ENCODE results near the gene SMIM23. TPM values are rescaled to one million over a fixed set of nuclear protein-coding genes. Genes with fewer than 3 reads are reported as not detected.

SMIM23 gene
- total and polyA plus RNA-seq, 2 donors (not counting 1 experiment from before 2014, with no cell fraction given), result not detected

DNA sequence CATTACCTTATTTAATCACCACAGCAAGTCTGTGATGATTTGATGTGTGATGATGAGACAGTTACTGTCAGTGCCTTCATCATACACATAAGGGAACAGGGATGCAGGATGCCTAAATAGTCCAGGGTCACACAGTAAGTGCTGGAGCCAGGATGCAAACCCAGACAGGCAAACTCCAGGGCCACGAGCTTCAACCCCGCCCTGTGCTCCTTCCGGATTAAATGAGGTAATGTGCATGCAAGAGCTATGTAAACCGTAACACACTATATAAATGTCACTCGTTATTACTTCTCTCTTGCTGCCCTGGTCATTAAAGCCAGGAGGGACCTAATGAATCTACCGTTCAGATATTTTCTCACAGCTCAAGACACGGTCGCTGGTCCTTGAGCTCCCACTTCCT is 12.8 kb downstream of the SMIM23 start:
- POLR2A ChIA-PET, result no interaction called here

DNA sequence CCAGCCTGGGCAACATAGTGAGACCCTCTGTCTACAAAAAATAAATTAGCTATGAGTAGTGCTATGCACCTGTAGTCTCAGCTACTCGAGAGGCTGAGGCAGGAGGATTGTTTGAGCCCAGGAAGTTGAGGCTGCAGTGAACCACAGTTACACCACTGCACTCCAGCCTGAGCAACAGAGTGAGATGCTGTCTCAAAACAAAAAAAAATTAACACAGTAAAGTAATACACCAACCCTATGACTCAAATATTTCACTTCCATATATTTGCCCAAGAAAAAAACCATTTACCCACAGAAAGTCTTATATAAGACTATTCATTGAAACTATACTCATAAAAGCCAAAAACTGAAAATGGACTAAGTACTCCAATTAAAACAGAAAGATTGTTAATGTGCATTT is 16.2 kb downstream of the SMIM23 start:
- no peak overlapping the region for H3K4me2 ChIP-seq (replicated peaks; ENCODE audit: low read depth, low read length, poor library complexity, severe bottlenecking)
- no CpG with 5 or more reads among the region's 1 CpG for WGBS (ENCODE audit: insufficient coverage)
- intact Hi-C loops (cut with micrococcal nuclease), result no loop called here
- H3K4me1 ChIP-seq (ENCODE audit: control insufficient read depth in 2 of 2, insufficient read depth in 2 of 2, low read length in 2 of 2), result no peaks in the 10 kb centered on the region
- H3K36me3 ChIP-seq (replicated peaks in 1 of 2; ENCODE audit: control extremely low read depth in 1 of 2, control insufficient read depth in 1 of 2, extremely low read depth in 1 of 2, insufficient read depth in 2 of 2, low read length in 1 of 2), result no peaks in the 10 kb centered on the region
- Mint-ChIP-seq H3K4me3 (no peak overlapping the region), H3K27me3 (peaks cover 21% of the 10 kb centered on the region), H3K4me1 (no peaks in the 10 kb centered on the region), H3K9me3 (ENCODE audit: insufficient read depth) (no peaks in the 10 kb centered on the region), H3K27ac (no peak overlapping the region)
- no peak overlapping the region for H3K9ac ChIP-seq (ENCODE audit: low read length)
- TF ChIP-seq CTCF (IDR thresholded peaks at IDR 0.05), result no peak
- no peak for TF ChIP-seq EZH2 (IDR thresholded peaks at IDR 0.05; ENCODE audit: borderline replicate concordance, insufficient read depth, low read depth, low read length, poor library complexity, severe bottlenecking)
- DNase-seq (no peak), ATAC-seq (ENCODE audit: low read depth) (no peak)
- peaks cover 0 to 11% (median 2%) of the 10 kb centered on the region in 4 experiments for H3K27me3 ChIP-seq (replicated peaks in 1 of 4; ENCODE audit: control extremely low read depth in 1 of 4, control insufficient read depth in 3 of 4, insufficient read depth in 4 of 4, low read length in 3 of 4)
- H3K9me3 ChIP-seq (ENCODE audit: control extremely low read depth in 1 of 3, control insufficient read depth in 2 of 3, insufficient read depth in 1 of 3, low read length in 2 of 3), result no peaks in the 10 kb centered on the region
- H3K79me2 ChIP-seq (ENCODE audit: control insufficient read depth, insufficient read depth, low read length), result no peaks in the 10 kb centered on the region
- H2AFZ ChIP-seq (ENCODE audit: insufficient read depth, low read depth, low read length, poor library complexity, severe bottlenecking), result no peak overlapping the region
- H3K27ac ChIP-seq (ENCODE audit: low read length in 2 of 2), result no peak overlapping the region
- POLR2A ChIA-PET, result no interaction called here
- CTCF ChIA-PET, result no interaction called here
- no peaks in the 10 kb centered on the region for H4K20me1 ChIP-seq (ENCODE audit: control insufficient read depth, insufficient read depth, low read length, poor library complexity, severe bottlenecking)
- H3K4me3 ChIP-seq (ENCODE audit: control extremely low read depth in 1 of 5, extremely low read depth in 1 of 5, insufficient read depth in 1 of 5, low read depth in 2 of 5, low read length in 4 of 5), result no peak overlapping the region

More for the DNA sequence above, 12.8 kb downstream of the SMIM23 start:
- Mint-ChIP-seq H3K9me3 (ENCODE audit: insufficient read depth) (no peaks in the 10 kb centered on the region), H3K27me3 (peaks cover 10% of the 10 kb centered on the region), H3K4me3 (no peak overlapping the region), H3K4me1 (no peaks in the 10 kb centered on the region), H3K27ac (no peak overlapping the region)
- CTCF ChIA-PET, result no interaction called here
- Histone ChIP-seq H3K9ac (ENCODE audit: low read length) (no peak overlapping the region), H4K20me1 (ENCODE audit: control insufficient read depth, insufficient read depth, low read length, poor library complexity, severe bottlenecking) (no peaks in the 10 kb centered on the region), H3K4me1 (ENCODE audit: control insufficient read depth in 2 of 2, insufficient read depth in 2 of 2, low read length in 2 of 2) (no peaks in the 10 kb centered on the region), H3K4me3 (ENCODE audit: control extremely low read depth in 1 of 5, extremely low read depth in 1 of 5, insufficient read depth in 1 of 5, low read depth in 2 of 5, low read length in 4 of 5) (no peak overlapping the region), H3K36me3 (replicated peaks in 1 of 2; ENCODE audit: control extremely low read depth in 1 of 2, control insufficient read depth in 1 of 2, extremely low read depth in 1 of 2, insufficient read depth in 2 of 2, low read length in 1 of 2) (no peaks in the 10 kb centered on the region), H2AFZ (ENCODE audit: insufficient read depth, low read depth, low read length, poor library complexity, severe bottlenecking) (no peak overlapping the region), H3K27me3 (replicated peaks in 1 of 4; ENCODE audit: control extremely low read depth in 1 of 4, control insufficient read depth in 3 of 4, insufficient read depth in 4 of 4, low read length in 3 of 4) (no peaks in the 10 kb centered on the region), H3K27ac (ENCODE audit: low read length in 2 of 2) (no peak overlapping the region), H3K9me3 (ENCODE audit: control extremely low read depth in 1 of 3, control insufficient read depth in 2 of 3, insufficient read depth in 1 of 3, low read length in 2 of 3) (no peaks in the 10 kb centered on the region), H3K4me2 (replicated peaks; ENCODE audit: low read depth, low read length, poor library complexity, severe bottlenecking) (no peak overlapping the region), H3K79me2 (ENCODE audit: control insufficient read depth, insufficient read depth, low read length) (no peaks in the 10 kb centered on the region)
- 66% methylated on average over 4 of the region's 8 CpGs for WGBS (ENCODE audit: insufficient coverage)
- ATAC-seq (ENCODE audit: low read depth), result no peak
- no peak for DNase-seq
- no peak for TF ChIP-seq CTCF (IDR thresholded peaks at IDR 0.05)
- TF ChIP-seq EZH2 (IDR thresholded peaks at IDR 0.05; ENCODE audit: borderline replicate concordance, insufficient read depth, low read depth, low read length, poor library complexity, severe bottlenecking), result no peak
- intact Hi-C loops (cut with micrococcal nuclease), result no loop called here
